HCT116 (cell line): ENCODE measurements around the gene ATAD5. TPM values are rescaled to one million over a fixed set of nuclear protein-coding genes. Genes with fewer than 3 reads are reported as not detected.

Experiments
- ATAC-seq: fragments of 200-7000 bp; cut with Tn5 transposase; 2 replicates; pipeline ENCODE4 v1.9.1; 2020; ENCODE audit warnings: mild to moderate bottlenecking, moderate library complexity
- BruUV-seq: library from RNA; stranded (reverse); fragments of 400-500 nt; replicated peaks from 2 replicates; lab custom pipeline; 2021; lab: Mats Ljungman, UMichigan
- CTCF ChIA-PET: fragments of 300-600 bp; sonication (Branson Sonifier 250); formaldehyde crosslinking; loops from one replicate; lab custom pipeline; 2021; ENCODE audit warnings: antibody characterized with exemption; lab: Charles Lee
- POLR2A ChIA-PET: fragments of 300-600, 350-600 bp; sonication (Branson Sonifier 250); formaldehyde crosslinking; loops from one replicate; lab custom pipeline; 2021; ENCODE audit warnings: antibody characterized with exemption; lab: Charles Lee
- RAD21 ChIA-PET, 2 experiments: fragments of 300-600 bp; sonication (Branson Sonifier 250); formaldehyde crosslinking; loops; one replicate each; lab custom pipeline; 2023; ENCODE audit warnings: low total read pairs in 2 of 2; ENCODE audit not compliant: uncharacterized antibody in 2 of 2, unreplicated experiment in 2 of 2, low non-redundant PET in 1 of 2; lab: Charles Lee
- DNase-seq: peaks from one replicate; pipeline ENCODE4 v3.0.0-alpha.2; 2010; ENCODE audit warnings: low read depth, low spot score
- H2AFZ ChIP-seq: fragments of 200-600 bp; shearing (Covaris generic), sonication (generic); 2 replicates; pipeline ENCODE4 v1.6.1; 2017; ENCODE audit warnings: low read depth, mixed run types, mixed read lengths, antibody characterized with exemption, low read length; ENCODE audit not compliant: poor library complexity, severe bottlenecking
- H3K27ac ChIP-seq: 2 replicates; pipeline ENCODE4 v1.5.1; 2012; ENCODE audit warnings: low read depth, low read length
- H3K27me3 ChIP-seq: fragments of 200-600 bp; sonication (generic); 2 replicates; pipeline ENCODE4 v1.6.1; 2016; ENCODE audit warnings: mixed run types, low read length, mixed read lengths; ENCODE audit not compliant: insufficient read depth
- H3K36me3 ChIP-seq, 2 experiments: fragments of 200-500 bp in 1 of 2; fragments of 200-600 bp in 1 of 2; sonication (Bioruptor generic) in 1 of 2; sonication (generic) in 1 of 2; 2 replicates each; pipeline versions ENCODE4 v1.5.1 to v1.6.1; 2014 to 2016; ENCODE audit warnings: low read length in 2 of 2, inconsistent platforms in 1 of 2, mixed read lengths in 1 of 2, mixed run types in 1 of 2; ENCODE audit not compliant: insufficient read depth in 2 of 2, control insufficient read depth in 1 of 2
- H3K4me1 ChIP-seq, 2 experiments: fragments of 200-600 bp in 1 of 2; sonication (generic) in 1 of 2; 2 replicates each; pipeline versions ENCODE4 v1.5.1 to v1.6.1; 2012 to 2017; ENCODE audit warnings: low read length in 2 of 2, inconsistent platforms in 1 of 2, mild to moderate bottlenecking in 1 of 2, mixed read lengths in 1 of 2, mixed run types in 1 of 2, moderate library complexity in 1 of 2; ENCODE audit not compliant: insufficient read depth in 2 of 2, control insufficient read depth in 1 of 2
- H3K4me2 ChIP-seq: fragments of 200-600 bp; sonication (generic); 2 replicates; pipeline ENCODE4 v1.6.1; 2017; ENCODE audit warnings: mixed run types, low read length, mixed read lengths
- H3K4me3 ChIP-seq, 2 experiments: fragments of 200-600 bp in 1 of 2; sonication (generic) in 1 of 2; replicated peaks in 1 of 2; 2 replicates each; pipeline ENCODE4 v1.5.1; 2011 to 2016; ENCODE audit warnings: low read length in 2 of 2, control low read depth in 1 of 2, low read depth in 1 of 2, mild to moderate bottlenecking in 1 of 2, mixed read lengths in 1 of 2, mixed run types in 1 of 2
- H3K79me2 ChIP-seq: fragments of 200-600 bp; sonication (generic); 2 replicates; pipeline ENCODE4 v1.6.1; 2017; ENCODE audit warnings: mild to moderate bottlenecking, mixed run types, low read length, moderate library complexity, mixed read lengths; ENCODE audit not compliant: insufficient read depth
- H3K9ac ChIP-seq: fragments of 200-600 bp; sonication (generic); 2 replicates; pipeline ENCODE4 v1.6.1; 2016; ENCODE audit warnings: low read length, mixed read lengths
- H3K9me2 ChIP-seq: fragments of 200-600 bp; sonication (generic), shearing (Covaris generic); 2 replicates; pipeline ENCODE4 v1.6.1; 2017; ENCODE audit warnings: mixed run types, mild to moderate bottlenecking, moderate library complexity; ENCODE audit not compliant: insufficient read depth
- H3K9me3 ChIP-seq, 2 experiments: fragments of 200-500 bp in 1 of 2; fragments of 200-600 bp in 1 of 2; sonication (Bioruptor generic) in 1 of 2; sonication (generic) in 1 of 2; 2 replicates each; pipeline ENCODE4 v1.6.1; 2014 to 2017; ENCODE audit warnings: low read length in 2 of 2, mixed read lengths in 2 of 2, inconsistent platforms in 1 of 2, low read depth in 1 of 2, mild to moderate bottlenecking in 1 of 2, mixed run types in 1 of 2, moderate library complexity in 1 of 2; ENCODE audit not compliant: control insufficient read depth in 1 of 2, insufficient read depth in 1 of 2
- H4K20me1 ChIP-seq: fragments of 200-600 bp; sonication (generic), shearing (Covaris generic); 2 replicates; pipeline ENCODE4 v1.6.1; 2017; ENCODE audit warnings: mixed run types, mild to moderate bottlenecking, moderate library complexity; ENCODE audit not compliant: insufficient read depth
- ATF3 ChIP-seq: IDR thresholded peaks from 2 replicates; pipeline ENCODE4 v1.6.1; 2012
- EZH2 ChIP-seq: fragments of 200-600 bp; sonication (generic); IDR thresholded peaks from 2 replicates; pipeline ENCODE4 v1.6.1; 2017; ENCODE audit warnings: antibody characterized with exemption, mixed run types
- FOSL1 ChIP-seq: IDR thresholded peaks from 2 replicates; pipeline ENCODE4 v1.6.1; 2012; ENCODE audit warnings: low read depth
- POLR2AphosphoS5 ChIP-seq: IDR thresholded peaks from 2 replicates; pipeline ENCODE4 v1.6.1; 2011; ENCODE audit warnings: mild to moderate bottlenecking, low read depth, low read length, moderate library complexity
- RAD21 ChIP-seq: IDR thresholded peaks from 2 replicates; pipeline ENCODE4 v1.6.1; 2012; ENCODE audit warnings: low read depth, mild to moderate bottlenecking
- SIN3A ChIP-seq: IDR thresholded peaks from 2 replicates; pipeline ENCODE4 v1.6.1; 2012; ENCODE audit warnings: low read depth
- intact Hi-C: fragments of 100-400 bp; cut with micrococcal nuclease; formaldehyde crosslinking; loops from 2 replicates; pipeline ENCODE4 v1.10.0; 2022
- total RNA-seq: library from RNA; stranded (reverse); gene quantifications from one replicate; pipeline ENCODE4 v1.2.1, GENCODE V29; 2021; ENCODE audit not compliant: unreplicated experiment
- TF ChIP-seq, protein P1 (sequence below): IDR thresholded peaks from 2 replicates; pipeline ENCODE4 v1.6.1; 2012; ENCODE audit warnings: low read depth

ATAD5 gene
- total RNA-seq, 1 experiment from 2014 or later, result 9.5 TPM

DNA sequence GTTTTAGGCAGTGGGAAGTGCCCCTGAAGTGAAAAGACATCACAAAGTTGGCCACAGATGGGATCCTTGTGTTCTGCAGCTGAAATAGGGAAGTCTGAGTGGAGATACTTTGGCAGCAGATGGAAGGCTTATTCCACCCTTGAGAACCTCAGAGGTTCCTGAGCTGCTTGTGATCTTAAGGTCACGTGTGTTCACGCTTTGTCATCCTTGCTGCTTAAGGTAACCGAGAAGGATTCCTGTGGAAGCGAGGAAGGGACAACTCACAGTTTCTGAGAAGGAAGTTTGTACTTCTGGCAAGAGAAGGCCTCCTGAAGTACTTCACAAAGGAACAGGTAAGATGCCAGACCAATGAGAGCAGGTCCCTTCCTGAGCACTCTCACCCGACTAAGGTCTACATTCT is 102.2 kb downstream of the ATAD5 start:
- POLR2A ChIA-PET, result no interaction called here
- CTCF ChIA-PET, result no interaction called here
- no peak for TF ChIP-seq SIN3A
- TF ChIP-seq ATF3, result no peak
- TF ChIP-seq, protein P1, sequence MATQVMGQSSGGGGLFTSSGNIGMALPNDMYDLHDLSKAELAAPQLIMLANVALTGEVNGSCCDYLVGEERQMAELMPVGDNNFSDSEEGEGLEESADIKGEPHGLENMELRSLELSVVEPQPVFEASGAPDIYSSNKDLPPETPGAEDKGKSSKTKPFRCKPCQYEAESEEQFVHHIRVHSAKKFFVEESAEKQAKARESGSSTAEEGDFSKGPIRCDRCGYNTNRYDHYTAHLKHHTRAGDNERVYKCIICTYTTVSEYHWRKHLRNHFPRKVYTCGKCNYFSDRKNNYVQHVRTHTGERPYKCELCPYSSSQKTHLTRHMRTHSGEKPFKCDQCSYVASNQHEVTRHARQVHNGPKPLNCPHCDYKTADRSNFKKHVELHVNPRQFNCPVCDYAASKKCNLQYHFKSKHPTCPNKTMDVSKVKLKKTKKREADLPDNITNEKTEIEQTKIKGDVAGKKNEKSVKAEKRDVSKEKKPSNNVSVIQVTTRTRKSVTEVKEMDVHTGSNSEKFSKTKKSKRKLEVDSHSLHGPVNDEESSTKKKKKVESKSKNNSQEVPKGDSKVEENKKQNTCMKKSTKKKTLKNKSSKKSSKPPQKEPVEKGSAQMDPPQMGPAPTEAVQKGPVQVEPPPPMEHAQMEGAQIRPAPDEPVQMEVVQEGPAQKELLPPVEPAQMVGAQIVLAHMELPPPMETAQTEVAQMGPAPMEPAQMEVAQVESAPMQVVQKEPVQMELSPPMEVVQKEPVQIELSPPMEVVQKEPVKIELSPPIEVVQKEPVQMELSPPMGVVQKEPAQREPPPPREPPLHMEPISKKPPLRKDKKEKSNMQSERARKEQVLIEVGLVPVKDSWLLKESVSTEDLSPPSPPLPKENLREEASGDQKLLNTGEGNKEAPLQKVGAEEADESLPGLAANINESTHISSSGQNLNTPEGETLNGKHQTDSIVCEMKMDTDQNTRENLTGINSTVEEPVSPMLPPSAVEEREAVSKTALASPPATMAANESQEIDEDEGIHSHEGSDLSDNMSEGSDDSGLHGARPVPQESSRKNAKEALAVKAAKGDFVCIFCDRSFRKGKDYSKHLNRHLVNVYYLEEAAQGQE, result no peak
- no peak for TF ChIP-seq FOSL1
- no peak for TF ChIP-seq POLR2AphosphoS5
- TF ChIP-seq EZH2, result no peak
- no peak for TF ChIP-seq RAD21

More for the DNA sequence above, 102.2 kb downstream of the ATAD5 start:
- no peaks in the 10 kb centered on the region for H3K9me2 ChIP-seq
- DNase-seq (no peak), ATAC-seq (no peak)
- no peaks in the 10 kb centered on the region for H3K9me3 ChIP-seq
- RAD21 ChIA-PET, result no interaction called here
- no peak overlapping the region for H3K4me3 ChIP-seq
- H2AFZ ChIP-seq, result no peak overlapping the region
- H3K4me2 ChIP-seq, result no peak overlapping the region
- no peak overlapping the region for H3K27ac ChIP-seq
- H3K27me3 ChIP-seq, result no peaks in the 10 kb centered on the region
- peaks cover 5 to 8% of the 10 kb centered on the region in 2 experiments; a peak in 2 of 4 replicates for H3K36me3 ChIP-seq
- no TSS peak for BruUV-seq
- no peak overlapping the region for H3K9ac ChIP-seq
- H3K4me1 ChIP-seq, result no peaks in the 10 kb centered on the region
- intact Hi-C loops, result no loop called here
- no peaks in the 10 kb centered on the region for H3K79me2 ChIP-seq
- no peaks in the 10 kb centered on the region for H4K20me1 ChIP-seq
